ENCODE data around the gene FNDC11. TPM values are rescaled to one million over a fixed set of nuclear protein-coding genes. Genes with fewer than 3 reads are reported as not detected.

The FNDC11 gene
- total RNA-seq, 2 experiments from 2014 or later, result 0.41 to 3.0 TPM

- H3K9me3 ChIP-seq (ENCODE audit: low read length), result no peaks in the 10 kb centered on the region
- peaks cover 23% of the 10 kb centered on the region for H3K4me1 ChIP-seq (ENCODE audit: insufficient read depth, low read length, poor library complexity, severe bottlenecking)
- no TSS peak for BruUV-seq (replicated peaks)
- H3K4me3 ChIP-seq (ENCODE audit: low read depth, low read length, poor library complexity, severe bottlenecking), result no peak overlapping the region
- H3K36me3 ChIP-seq (ENCODE audit: insufficient read depth, low read length), result no peaks in the 10 kb centered on the region
- intact Hi-C loops (cut with micrococcal nuclease; ENCODE audit: unreplicated experiment), result loop anchor here (5.0 to 10.0 kb wide), 3 partner anchors 91 to 361 kb away; partner anchors contain the start of genes ABHD16B, DNAJC5, GMEB2 and TPD52L2
- CTCF ChIA-PET (ENCODE audit: unreplicated experiment), result interaction anchor here (2.0 kb wide), 1 partner anchor 105 kb away, joined by 12 read pairs; no protein-coding TSS in a partner anchor
- no peak overlapping the region for H2AFZ ChIP-seq (ENCODE audit: low read length)
- TF ChIP-seq EZH2phosphoT487 (IDR thresholded peaks at IDR 0.05; ENCODE audit: borderline replicate concordance, low read depth, low read length), result no peak
- no peak for TF ChIP-seq CTCF (conservative IDR thresholded peaks at IDR 0.05; ENCODE audit: low read length)
- no peak overlapping the region for H3K27ac ChIP-seq (ENCODE audit: low read depth, low read length, poor library complexity, severe bottlenecking)
- POLR2A ChIA-PET, result no interaction called here
- H3K4me2 ChIP-seq (ENCODE audit: low read length), result no peak overlapping the region
- no peak for DNase-seq (ENCODE audit: low spot score)
- H4K20me1 ChIP-seq (ENCODE audit: insufficient read depth, low read length), result no peaks in the 10 kb centered on the region
- H3K79me2 ChIP-seq (ENCODE audit: insufficient read depth, low read depth, low read length), result no peaks in the 10 kb centered on the region
- H3K9me2 ChIP-seq (ENCODE audit: insufficient read depth, low read length), result no peaks in the 10 kb centered on the region
These were observed 17.6 kb upstream of the FNDC11 start for GRCh38 chr20:63536241-63536977.

- DNase-seq (ENCODE audit: low spot score), result peak; percentile 45
- H3K36me3 ChIP-seq (ENCODE audit: insufficient read depth, low read length), result no peaks in the 10 kb centered on the region
- H3K9me3 ChIP-seq (ENCODE audit: low read length), result no peaks in the 10 kb centered on the region
- H2AFZ ChIP-seq (ENCODE audit: low read length), result peak within 1 kb of the TSS; percentile 8
- ChIA-PET POLR2A (interaction anchor here (1.1 to 2.6 kb wide), 2 partner anchors 105 to 121 kb away, joined by 4 to 13 read pairs; partner anchors contain the start of gene RTEL1), CTCF (ENCODE audit: unreplicated experiment) (interaction anchor here (0.6 to 2.0 kb wide), 3 partner anchors 16 to 105 kb away, joined by 3 to 12 read pairs (median 3); no protein-coding TSS in a partner anchor)
- H4K20me1 ChIP-seq (ENCODE audit: insufficient read depth, low read length), result no peaks in the 10 kb centered on the region
- H3K79me2 ChIP-seq (ENCODE audit: insufficient read depth, low read depth, low read length), result no peaks in the 10 kb centered on the region
- BruUV-seq (replicated peaks), result no TSS peak
- H3K9me2 ChIP-seq (ENCODE audit: insufficient read depth, low read length), result no peaks in the 10 kb centered on the region
- TF ChIP-seq CTCF (conservative IDR thresholded peaks at IDR 0.05; ENCODE audit: low read length) (no peak), EZH2phosphoT487 (IDR thresholded peaks at IDR 0.05; ENCODE audit: borderline replicate concordance, low read depth, low read length) (no peak)
- H3K4me3 ChIP-seq (ENCODE audit: low read depth, low read length, poor library complexity, severe bottlenecking), result peak within 1 kb of the TSS; percentile 60
- H3K4me1 ChIP-seq (ENCODE audit: insufficient read depth, low read length, poor library complexity, severe bottlenecking), result peaks cover 23% of the 10 kb centered on the region
- intact Hi-C loops (cut with micrococcal nuclease; ENCODE audit: unreplicated experiment), result loop anchor here (1.0 to 10.0 kb wide), 4 partner anchors 90 to 360 kb away; partner anchors contain the start of genes ABHD16B, DNAJC5, GMEB2 and TPD52L2
- peak within 1 kb of the TSS; percentile 77 for H3K4me2 ChIP-seq (ENCODE audit: low read length)
- H3K27ac ChIP-seq (ENCODE audit: low read depth, low read length, poor library complexity, severe bottlenecking), result peak within 1 kb of the TSS; percentile 48
These were observed 16.9 kb upstream of the FNDC11 start, which contains the start of gene PTK6 for GRCh38 chr20:63536997-63537524. Gene PTK6 (minus strand): TSS chr20:63537376. CDS start chr20:63537314, 62 bp downstream.
